H1 (cell line): Measurements from ENCODE around the gene ABCG5.

Experiments used
- CHD2 ChIP-seq: IDR thresholded peaks from 2 replicates; pipeline ENCODE4 v1.6.1; 2012; ENCODE audit warnings: low read length, improper control_type of control experiment
- NANOG ChIP-seq: IDR thresholded peaks from 2 replicates; pipeline ENCODE4 v1.6.1; 2011; ENCODE audit warnings: low read length, low read depth, mild to moderate bottlenecking, inconsistent platforms; ENCODE audit not compliant: insufficient read depth, poor library complexity, severe bottlenecking
- POLR2A ChIP-seq, 2 experiments: IDR thresholded peaks; 1 replicate in 1 of 2; 2 replicates in 1 of 2; pipeline ENCODE4 v1.6.1; 2011; ENCODE audit warnings: low read depth in 2 of 2, low read length in 2 of 2, mild to moderate bottlenecking in 2 of 2; ENCODE audit errors: control extremely low read depth in 1 of 2
- SP1 ChIP-seq: IDR thresholded peaks from 2 replicates; pipeline ENCODE4 v1.6.1; 2011; ENCODE audit warnings: low read depth, low read length
- TF ChIP-seq, protein P1 (sequence below), 3 experiments: IDR thresholded peaks; 1 replicate in 2 of 3; 2 replicates in 1 of 3; pipeline versions ENCODE4 v1.5.1 to v1.6.1; 2011; ENCODE audit warnings: low read length in 3 of 3, mild to moderate bottlenecking in 3 of 3, inconsistent platforms in 2 of 3, low read depth in 1 of 3, moderate library complexity in 1 of 3; ENCODE audit not compliant: insufficient read depth in 1 of 3; ENCODE audit errors: control extremely low read depth in 1 of 3
- TF ChIP-seq, protein P2 (sequence below): IDR thresholded peaks from 2 replicates; pipeline ENCODE4 v1.6.1; 2011; ENCODE audit warnings: low read depth, mild to moderate bottlenecking, low read length; ENCODE audit not compliant: insufficient read depth

DNA sequence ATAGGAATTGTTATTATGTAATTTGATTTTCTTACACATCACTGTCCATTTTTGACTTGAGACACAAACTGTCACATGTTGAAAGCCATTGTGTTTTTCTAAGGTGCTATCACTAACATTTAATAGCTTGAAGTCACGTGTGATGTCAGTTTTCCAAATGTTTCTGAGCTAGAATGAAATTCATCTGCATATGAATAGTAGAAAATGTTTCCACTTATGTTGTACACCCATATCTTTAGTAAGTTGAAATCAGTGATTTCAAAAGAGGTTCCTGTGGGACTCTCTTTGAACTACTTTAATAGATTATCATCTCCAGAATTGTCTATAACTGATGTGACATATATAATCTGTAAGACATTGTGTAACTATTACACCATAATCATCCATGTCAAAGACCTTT, 27.8 kb downstream of the ABCG5 start:
- TF ChIP-seq, protein P1, sequence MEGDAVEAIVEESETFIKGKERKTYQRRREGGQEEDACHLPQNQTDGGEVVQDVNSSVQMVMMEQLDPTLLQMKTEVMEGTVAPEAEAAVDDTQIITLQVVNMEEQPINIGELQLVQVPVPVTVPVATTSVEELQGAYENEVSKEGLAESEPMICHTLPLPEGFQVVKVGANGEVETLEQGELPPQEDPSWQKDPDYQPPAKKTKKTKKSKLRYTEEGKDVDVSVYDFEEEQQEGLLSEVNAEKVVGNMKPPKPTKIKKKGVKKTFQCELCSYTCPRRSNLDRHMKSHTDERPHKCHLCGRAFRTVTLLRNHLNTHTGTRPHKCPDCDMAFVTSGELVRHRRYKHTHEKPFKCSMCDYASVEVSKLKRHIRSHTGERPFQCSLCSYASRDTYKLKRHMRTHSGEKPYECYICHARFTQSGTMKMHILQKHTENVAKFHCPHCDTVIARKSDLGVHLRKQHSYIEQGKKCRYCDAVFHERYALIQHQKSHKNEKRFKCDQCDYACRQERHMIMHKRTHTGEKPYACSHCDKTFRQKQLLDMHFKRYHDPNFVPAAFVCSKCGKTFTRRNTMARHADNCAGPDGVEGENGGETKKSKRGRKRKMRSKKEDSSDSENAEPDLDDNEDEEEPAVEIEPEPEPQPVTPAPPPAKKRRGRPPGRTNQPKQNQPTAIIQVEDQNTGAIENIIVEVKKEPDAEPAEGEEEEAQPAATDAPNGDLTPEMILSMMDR (IDR thresholded peaks at IDR 0.05; ENCODE audit: control extremely low read depth in 1 of 3, insufficient read depth in 1 of 3, low read depth in 1 of 3, low read length in 3 of 3): no peak
- TF ChIP-seq SP1: no peak
- no peak for TF ChIP-seq CHD2
- TF ChIP-seq NANOG: no peak
- no peak for TF ChIP-seq POLR2A (IDR thresholded peaks at IDR 0.05; ENCODE audit: control extremely low read depth in 1 of 2, low read depth in 2 of 2, low read length in 2 of 2)
- TF ChIP-seq, protein P2, sequence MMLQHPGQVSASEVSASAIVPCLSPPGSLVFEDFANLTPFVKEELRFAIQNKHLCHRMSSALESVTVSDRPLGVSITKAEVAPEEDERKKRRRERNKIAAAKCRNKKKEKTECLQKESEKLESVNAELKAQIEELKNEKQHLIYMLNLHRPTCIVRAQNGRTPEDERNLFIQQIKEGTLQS: no peak
